NT2/D1 (cell line): ENCODE data around the gene TMEM61.

Source experiments
- SUZ12 ChIP-seq: IDR thresholded peaks from 2 replicates; pipeline ENCODE4 v1.6.1; 2011; ENCODE audit not compliant: insufficient read length, insufficient read depth; ENCODE audit errors: extremely low read depth
- YY1 ChIP-seq: IDR thresholded peaks from 2 replicates; pipeline ENCODE4 v1.6.1; 2011; ENCODE audit not compliant: insufficient read length, insufficient read depth

DNA sequence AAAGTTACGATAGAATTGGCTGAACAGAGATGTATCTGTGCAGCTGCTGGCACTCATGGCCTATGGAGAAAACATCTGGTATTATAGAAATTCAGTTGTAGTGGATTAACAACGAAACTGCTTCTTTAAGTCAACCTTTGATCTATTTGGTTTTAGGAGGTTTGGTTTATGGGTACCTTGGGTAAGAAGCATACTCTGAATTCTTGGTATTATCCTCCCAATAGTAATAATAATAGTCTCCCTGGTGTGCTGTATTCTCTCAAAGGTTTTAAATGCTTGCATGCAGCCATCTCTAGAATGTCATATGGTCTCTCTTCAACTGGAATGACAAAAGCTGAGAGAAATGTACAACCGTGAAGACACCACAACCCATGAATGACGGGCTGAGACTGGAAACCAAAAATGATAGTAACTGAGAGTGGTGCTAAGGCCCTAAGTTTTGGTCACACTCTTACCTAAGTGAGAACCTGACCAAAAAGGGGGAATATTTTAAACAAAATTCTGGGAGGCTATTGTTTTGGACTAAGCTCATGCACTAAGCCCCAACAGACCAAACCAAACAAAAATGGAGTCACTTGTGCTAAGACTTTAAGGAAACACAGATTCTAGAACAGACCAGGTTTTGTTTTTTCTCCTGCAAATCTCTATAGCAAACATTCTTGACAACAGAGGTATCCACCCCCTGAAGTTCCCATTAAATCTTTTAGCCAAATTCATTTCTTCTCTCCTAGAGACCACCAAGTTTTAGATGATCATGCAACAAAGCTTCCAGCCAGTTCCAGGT lies 17.6 kb upstream of the TMEM61 start:
- TF ChIP-seq SUZ12 (no peak), YY1 (no peak)
